ENCODE data around the gene TMCO2.

TMCO2 gene

GRCh38 chr1:40247655-40248054 lies at the start of gene TMCO2:
Gene TMCO2 (plus strand): TSS chr1:40247937. CDS start chr1:40247994, 57 bp downstream.
- H3F3A ChIP-seq (ENCODE audit: control insufficient read depth, insufficient read depth) = 0 out of 2 replicates have a peak, but pooled peaks cover 2% of the 10 kb centered on the region
- H3K4me2 ChIP-seq (ENCODE audit: low read length) = no peak within 1 kb of the TSS
- no peaks in the 10 kb centered on the region for H3K4me1 ChIP-seq (ENCODE audit: control insufficient read depth, low read length)

GRCh38 chr1:40199126-40199525 lies 48.6 kb upstream of the TMCO2 start:
- Histone ChIP-seq H3K27me3 (ENCODE audit: control insufficient read depth, low read length) (no peaks in the 10 kb centered on the region), H3K9me3 (ENCODE audit: control insufficient read depth, insufficient read depth, low read length) (no peaks in the 10 kb centered on the region), H3K4me2 (ENCODE audit: low read length) (no peak overlapping the region), H3K4me1 (ENCODE audit: control insufficient read depth, low read length) (no peaks in the 10 kb centered on the region), H3K79me2 (ENCODE audit: control insufficient read depth, low read length) (no peaks in the 10 kb centered on the region), H3K36me3 (ENCODE audit: control insufficient read depth, low read length) (peaks cover 43% of the 10 kb centered on the region), H3K9me2 (replicated peaks; ENCODE audit: control insufficient read depth, low read length) (no peaks in the 10 kb centered on the region), H4K20me1 (ENCODE audit: control insufficient read depth, insufficient read depth, low read depth, low read length) (no peaks in the 10 kb centered on the region; the same call in 1 of the 2 replicates), H3K4me3 (ENCODE audit: low read length) (no peak overlapping the region), H3K27ac (ENCODE audit: low read depth, low read length) (no peak overlapping the region), H3F3A (ENCODE audit: control insufficient read depth, insufficient read depth) (0 out of 2 replicates have a peak, but pooled peaks cover 6% of the 10 kb centered on the region)
- TF ChIP-seq CTCF (IDR thresholded peaks at IDR 0.05; ENCODE audit: low read depth, low read length, poor library complexity, severe bottlenecking) = no peak
- TF ChIP-seq EZH2phosphoT487 (IDR thresholded peaks at IDR 0.05; ENCODE audit: borderline replicate concordance, low read length) = no peak

More at GRCh38 chr1:40247655-40248054, at the start of gene TMCO2:
- Histone ChIP-seq H4K20me1 (ENCODE audit: control insufficient read depth, insufficient read depth, low read depth, low read length) (no peaks in the 10 kb centered on the region), H3K79me2 (ENCODE audit: control insufficient read depth, low read length) (no peaks in the 10 kb centered on the region), H3K9me2 (replicated peaks; ENCODE audit: control insufficient read depth, low read length) (no peaks in the 10 kb centered on the region), H3K27me3 (ENCODE audit: control insufficient read depth, low read length) (no peaks in the 10 kb centered on the region), H3K9me3 (ENCODE audit: control insufficient read depth, insufficient read depth, low read length) (no peaks in the 10 kb centered on the region), H3K36me3 (ENCODE audit: control insufficient read depth, low read length) (no peaks in the 10 kb centered on the region), H3K27ac (ENCODE audit: low read depth, low read length) (no peak within 1 kb of the TSS), H3K4me3 (ENCODE audit: low read length) (no peak within 1 kb of the TSS)
- TF ChIP-seq CTCF (IDR thresholded peaks at IDR 0.05; ENCODE audit: low read depth, low read length, poor library complexity, severe bottlenecking) (no peak), EZH2phosphoT487 (IDR thresholded peaks at IDR 0.05; ENCODE audit: borderline replicate concordance, low read length) (no peak)

GRCh38 chr1:40204856-40205255 lies 42.9 kb upstream of the TMCO2 start:
- Histone ChIP-seq H3K9me2 (replicated peaks; ENCODE audit: control insufficient read depth, low read length) (no peaks in the 10 kb centered on the region), H3K36me3 (ENCODE audit: control insufficient read depth, low read length) (peaks cover 46% of the 10 kb centered on the region), H4K20me1 (ENCODE audit: control insufficient read depth, insufficient read depth, low read depth, low read length) (no peaks in the 10 kb centered on the region; the same call in 1 of the 2 replicates), H3K9me3 (ENCODE audit: control insufficient read depth, insufficient read depth, low read length) (no peaks in the 10 kb centered on the region), H3F3A (ENCODE audit: control insufficient read depth, insufficient read depth) (0 out of 2 replicates have a peak, but pooled peaks cover 6% of the 10 kb centered on the region), H3K27ac (ENCODE audit: low read depth, low read length) (no peak overlapping the region), H3K27me3 (ENCODE audit: control insufficient read depth, low read length) (no peaks in the 10 kb centered on the region), H3K79me2 (ENCODE audit: control insufficient read depth, low read length) (peaks cover 7% of the 10 kb centered on the region), H3K4me1 (ENCODE audit: control insufficient read depth, low read length) (peaks cover 6% of the 10 kb centered on the region), H3K4me3 (ENCODE audit: low read length) (no peak overlapping the region), H3K4me2 (ENCODE audit: low read length) (no peak overlapping the region)
- TF ChIP-seq CTCF (IDR thresholded peaks at IDR 0.05; ENCODE audit: low read depth, low read length, poor library complexity, severe bottlenecking) = no peak
- no peak for TF ChIP-seq EZH2phosphoT487 (IDR thresholded peaks at IDR 0.05; ENCODE audit: borderline replicate concordance, low read length)
